Measurements from ENCODE around the gene HINT3. TPM values are rescaled to one million over a fixed set of nuclear protein-coding genes. Genes with fewer than 3 reads are reported as not detected.
A peak's percentile ranks its signal among the peaks of the same experiment; 100 is the strongest.

The HINT3 gene
- total RNA-seq, 1 experiment from 2014 or later: 13.6 TPM

DNA sequence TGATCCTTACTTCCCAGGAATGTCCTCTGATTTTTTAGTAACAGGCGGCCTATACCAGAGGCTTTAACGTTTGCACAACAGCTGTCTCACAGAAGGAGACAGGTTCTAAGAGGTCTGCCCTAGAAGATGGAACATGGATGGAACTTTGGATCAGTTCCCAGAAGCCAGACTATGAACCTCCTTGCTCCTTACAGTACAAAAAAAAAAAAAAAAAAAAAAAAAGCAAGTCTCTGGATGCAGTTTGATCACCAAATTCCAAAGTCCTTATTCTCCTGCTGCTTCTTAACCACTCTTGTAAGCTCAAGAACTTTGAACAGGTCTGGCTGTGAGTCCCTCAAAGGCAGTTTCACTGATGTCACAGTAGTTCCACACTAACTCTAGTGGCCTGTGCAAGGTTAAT is 27.7 kb downstream of the HINT3 start:
- intact Hi-C loops (cut with micrococcal nuclease; ENCODE audit: unreplicated experiment): loop anchor here (10.0 kb wide), 1 partner anchor 1760 kb away; no protein-coding TSS in a partner anchor
- Histone ChIP-seq H4K20me1 (ENCODE audit: insufficient read depth) (no peaks in the 10 kb centered on the region), H3K79me2 (ENCODE audit: low read depth) (peaks cover 46% of the 10 kb centered on the region), H3K4me3 (no peak overlapping the region), H3K27me3 (ENCODE audit: insufficient read depth, low read depth) (no peaks in the 10 kb centered on the region), H2AFZ (no peak overlapping the region), H3K27ac (no peak overlapping the region), H3K4me1 (replicated peaks; ENCODE audit: insufficient read depth) (peaks cover 49% of the 10 kb centered on the region), H3K9me3 (ENCODE audit: insufficient read depth, low read depth) (no peaks in the 10 kb centered on the region), H3K4me2 (peak overlapping the region; percentile 87), H3K9me2 (ENCODE audit: insufficient read depth) (no peaks in the 10 kb centered on the region; the same call in 1 of the 2 replicates), H3F3A (ENCODE audit: insufficient read depth, low read depth) (peaks cover 27% of the 10 kb centered on the region), H3K36me3 (ENCODE audit: low read depth) (no peaks in the 10 kb centered on the region)
- ChIA-PET CTCF (no interaction called here), POLR2A (ENCODE audit: unreplicated experiment) (no interaction called here)
- DNase-seq: no peak
- TF ChIP-seq, protein P1, sequence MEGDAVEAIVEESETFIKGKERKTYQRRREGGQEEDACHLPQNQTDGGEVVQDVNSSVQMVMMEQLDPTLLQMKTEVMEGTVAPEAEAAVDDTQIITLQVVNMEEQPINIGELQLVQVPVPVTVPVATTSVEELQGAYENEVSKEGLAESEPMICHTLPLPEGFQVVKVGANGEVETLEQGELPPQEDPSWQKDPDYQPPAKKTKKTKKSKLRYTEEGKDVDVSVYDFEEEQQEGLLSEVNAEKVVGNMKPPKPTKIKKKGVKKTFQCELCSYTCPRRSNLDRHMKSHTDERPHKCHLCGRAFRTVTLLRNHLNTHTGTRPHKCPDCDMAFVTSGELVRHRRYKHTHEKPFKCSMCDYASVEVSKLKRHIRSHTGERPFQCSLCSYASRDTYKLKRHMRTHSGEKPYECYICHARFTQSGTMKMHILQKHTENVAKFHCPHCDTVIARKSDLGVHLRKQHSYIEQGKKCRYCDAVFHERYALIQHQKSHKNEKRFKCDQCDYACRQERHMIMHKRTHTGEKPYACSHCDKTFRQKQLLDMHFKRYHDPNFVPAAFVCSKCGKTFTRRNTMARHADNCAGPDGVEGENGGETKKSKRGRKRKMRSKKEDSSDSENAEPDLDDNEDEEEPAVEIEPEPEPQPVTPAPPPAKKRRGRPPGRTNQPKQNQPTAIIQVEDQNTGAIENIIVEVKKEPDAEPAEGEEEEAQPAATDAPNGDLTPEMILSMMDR (conservative IDR thresholded peaks at IDR 0.05): no peak
- TF ChIP-seq EZH2 (IDR thresholded peaks at IDR 0.05; ENCODE audit: low read depth): no peak
- no TSS peak for BruUV-seq (replicated peaks)

DNA sequence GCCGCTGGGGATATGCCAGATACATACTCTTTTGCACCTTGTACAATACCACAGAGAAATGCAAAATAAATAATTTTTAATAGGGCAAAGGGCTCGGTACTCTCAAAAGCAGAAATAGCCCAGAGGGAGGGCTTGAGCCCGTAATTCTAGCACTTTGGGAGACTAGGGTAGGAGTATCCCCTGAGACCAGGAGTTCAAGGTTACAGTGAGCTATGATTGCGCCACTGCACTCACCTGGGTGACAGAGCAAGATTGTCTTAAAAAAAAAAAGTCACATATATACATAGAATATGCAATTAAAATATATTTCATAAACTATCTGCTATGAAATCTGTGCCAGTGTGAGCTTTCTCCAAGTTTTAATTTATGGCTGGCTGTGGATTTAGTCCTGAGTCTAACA is 29.0 kb downstream of the HINT3 start:
- peaks cover 58% of the 10 kb centered on the region for H3K79me2 ChIP-seq (ENCODE audit: low read depth)
- POLR2A ChIA-PET (ENCODE audit: unreplicated experiment): interaction anchor here (0.6 to 1.6 kb wide), 2 partner anchors 11 to 862 kb away, joined by 5 to 8 read pairs; no protein-coding TSS in a partner anchor
- intact Hi-C loops (cut with micrococcal nuclease; ENCODE audit: unreplicated experiment): loop anchor here (10.0 kb wide), 1 partner anchor 1761 kb away; no protein-coding TSS in a partner anchor

DNA sequence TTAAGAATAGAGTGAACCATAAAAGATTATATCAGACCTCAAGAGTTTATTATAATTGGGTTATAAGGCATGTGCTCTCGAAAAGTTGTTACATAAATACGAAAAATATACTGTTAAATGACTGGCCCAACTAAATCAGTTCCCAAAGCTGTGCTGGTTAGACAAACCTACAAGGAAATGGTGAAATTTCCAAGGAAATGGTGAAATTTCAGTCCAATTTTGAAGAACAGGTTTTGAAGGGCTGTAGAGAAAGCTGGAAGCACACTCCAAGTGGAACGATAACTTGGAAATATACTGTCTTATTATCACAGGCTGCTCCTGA is 29.4 kb downstream of the HINT3 start:
- CTCF ChIA-PET: interaction anchor here (0.6 to 1.3 kb wide), 2 partner anchors 11 to 1280 kb away, joined by 3 to 7 read pairs; partner anchors contain the start of gene RNF146
- H3K27ac ChIP-seq: peak overlapping the region; percentile 88

More for the DNA sequence above, 29.0 kb downstream of the HINT3 start:
- peak overlapping the region; percentile 69 for H3K4me3 ChIP-seq
- DNase-seq: no peak
- H3K27ac ChIP-seq: peak overlapping the region; percentile 88
- TF ChIP-seq, protein P1 (conservative IDR thresholded peaks at IDR 0.05): 0 out of 2 replicates have a peak, but pooled peaks have one; percentile 29
- no peak for TF ChIP-seq EZH2 (IDR thresholded peaks at IDR 0.05; ENCODE audit: low read depth)
- peaks cover 55% of the 10 kb centered on the region for H3K4me1 ChIP-seq (replicated peaks; ENCODE audit: insufficient read depth)
- no peaks in the 10 kb centered on the region for H4K20me1 ChIP-seq (ENCODE audit: insufficient read depth)
- no peaks in the 10 kb centered on the region; the same call in 1 of the 2 replicates for H3K9me2 ChIP-seq (ENCODE audit: insufficient read depth)
- no peaks in the 10 kb centered on the region for H3K36me3 ChIP-seq (ENCODE audit: low read depth)
- CTCF ChIA-PET: interaction anchor here (1.3 kb wide), 1 partner anchor 11 kb away, joined by 3 read pairs; no protein-coding TSS in a partner anchor
- H2AFZ ChIP-seq: peak overlapping the region; percentile 96
- peak overlapping the region; percentile 87 for H3K4me2 ChIP-seq
- H3F3A ChIP-seq (ENCODE audit: insufficient read depth, low read depth): peaks cover 27% of the 10 kb centered on the region
- no peaks in the 10 kb centered on the region for H3K9me3 ChIP-seq (ENCODE audit: insufficient read depth, low read depth)
- H3K27me3 ChIP-seq (ENCODE audit: insufficient read depth, low read depth): no peaks in the 10 kb centered on the region
- BruUV-seq (replicated peaks): no TSS peak

More for the DNA sequence above, 29.4 kb downstream of the HINT3 start:
- POLR2A ChIA-PET (ENCODE audit: unreplicated experiment): interaction anchor here (0.5 to 1.6 kb wide), 7 partner anchors 11 to 1301 kb away, joined by 3 to 8 read pairs (median 5); no protein-coding TSS in a partner anchor
- H3K9me2 ChIP-seq (ENCODE audit: insufficient read depth): no peaks in the 10 kb centered on the region; the same call in 1 of the 2 replicates
- peaks cover 27% of the 10 kb centered on the region for H3F3A ChIP-seq (ENCODE audit: insufficient read depth, low read depth)
- H3K27me3 ChIP-seq (ENCODE audit: insufficient read depth, low read depth): no peaks in the 10 kb centered on the region
- H3K9me3 ChIP-seq (ENCODE audit: insufficient read depth, low read depth): no peaks in the 10 kb centered on the region
- peak overlapping the region; percentile 69 for H3K4me3 ChIP-seq
- no peak for TF ChIP-seq EZH2 (IDR thresholded peaks at IDR 0.05; ENCODE audit: low read depth)
- TF ChIP-seq, protein P1 (conservative IDR thresholded peaks at IDR 0.05): 0 out of 2 replicates have a peak, but pooled peaks have one; percentile 7
- H3K36me3 ChIP-seq (ENCODE audit: low read depth): no peaks in the 10 kb centered on the region
- intact Hi-C loops (cut with micrococcal nuclease; ENCODE audit: unreplicated experiment): loop anchor here (10.0 kb wide), 1 partner anchor 1761 kb away; no protein-coding TSS in a partner anchor
- peaks cover 62% of the 10 kb centered on the region for H3K79me2 ChIP-seq (ENCODE audit: low read depth)
- peak overlapping the region; percentile 87 for H3K4me2 ChIP-seq
- DNase-seq: no peak
- H3K4me1 ChIP-seq (replicated peaks; ENCODE audit: insufficient read depth): peaks cover 55% of the 10 kb centered on the region
- no peaks in the 10 kb centered on the region for H4K20me1 ChIP-seq (ENCODE audit: insufficient read depth)
- TSS peak; percentile 80 for BruUV-seq (replicated peaks)
- H2AFZ ChIP-seq: peak overlapping the region; percentile 96

Data from PC-9 (cell line).